IPS-11a (cell line): Measurements from ENCODE around the gene DDX47.
"Not testable (repeated sequence)": the region's sequence is repeated elsewhere in the genome, so short reads cannot be mapped to it uniquely, and the experiment has no call there.

Experiments
- H3K4me3 ChIP-seq: one replicate; pipeline ENCODE4 v1.5.1; 2013; ENCODE audit warnings: low read depth, low read length, control low read depth

Gene DDX47

GRCh38 chr12:12796928-12797793, 16.0 kb upstream of the DDX47 start:
- H3K4me3 ChIP-seq: no peak overlapping the region

- H3K4me3 ChIP-seq: no peak overlapping the region
These were observed 15.4 kb upstream of the DDX47 start for GRCh38 chr12:12797794-12798152.

GRCh38 chr12:12798480-12798879, 14.7 kb upstream of the DDX47 start:
- no peak overlapping the region for H3K4me3 ChIP-seq

GRCh38 chr12:12799163-12799920, 13.8 kb upstream of the DDX47 start:
- no peak overlapping the region for H3K4me3 ChIP-seq

GRCh38 chr12:12800406-12801180, 12.6 kb upstream of the DDX47 start:
- no peak overlapping the region for H3K4me3 ChIP-seq

GRCh38 chr12:12801656-12802055, 11.5 kb upstream of the DDX47 start:
- H3K4me3 ChIP-seq: not testable (repeated sequence)

- H3K4me3 ChIP-seq: no peak overlapping the region
These were observed 10.0 kb upstream of the DDX47 start for GRCh38 chr12:12803186-12803585.

GRCh38 chr12:12804011-12804410, 9.1 kb upstream of the DDX47 start:
- H3K4me3 ChIP-seq: no peak overlapping the region

- H3K4me3 ChIP-seq: no peak overlapping the region
These were observed 8.7 kb upstream of the DDX47 start for GRCh38 chr12:12804432-12804886.

- no peak overlapping the region for H3K4me3 ChIP-seq
These were observed 6.2 kb upstream of the DDX47 start for GRCh38 chr12:12806784-12807516.

- H3K4me3 ChIP-seq: not testable (repeated sequence)
These were observed 5.6 kb upstream of the DDX47 start for GRCh38 chr12:12807517-12807903.

- no peak overlapping the region for H3K4me3 ChIP-seq
These were observed 5.0 kb upstream of the DDX47 start for GRCh38 chr12:12807970-12808702.

- H3K4me3 ChIP-seq: no peak overlapping the region
These were observed 2.6 kb upstream of the DDX47 start for GRCh38 chr12:12810553-12811021.

- no peak overlapping the region for H3K4me3 ChIP-seq
These were observed 1.8 kb upstream of the DDX47 start for GRCh38 chr12:12811343-12811742.

- H3K4me3 ChIP-seq: no peak overlapping the region
These were observed 972 bp upstream of the DDX47 start for GRCh38 chr12:12812174-12812573.

- H3K4me3 ChIP-seq: no peak overlapping the region
These were observed 477 bp upstream of the DDX47 start for GRCh38 chr12:12812618-12813119.

- no peak overlapping the region for H3K4me3 ChIP-seq
These were observed 4.5 kb downstream of the DDX47 start for GRCh38 chr12:12817616-12818015.

- no peak overlapping the region for H3K4me3 ChIP-seq
These were observed 5.6 kb downstream of the DDX47 start for GRCh38 chr12:12818701-12819100.

- no peak overlapping the region for H3K4me3 ChIP-seq
These were observed 6.1 kb downstream of the DDX47 start for GRCh38 chr12:12819221-12819620.
